GM23338 (cell line): ENCODE measurements around the gene ZFHX3. TPM values are rescaled to one million over a fixed set of nuclear protein-coding genes. Genes with fewer than 3 reads are reported as not detected.

ENCODE experiments used
- ATAC-seq: fragments of 200-7000 bp; cut with Tn5 transposase; 3 replicates; pipeline ENCODE4 v1.9.1; 2020
- DNase-seq: peaks from one replicate; pipeline ENCODE4 v3.0.0-alpha.2; 2015; ENCODE audit warnings: low spot score
- H2AFZ ChIP-seq: fragments of 200-600 bp; sonication (generic); 2 replicates; pipeline ENCODE4 v1.8.0; 2016; ENCODE audit warnings: antibody characterized with exemption, mild to moderate bottlenecking, moderate library complexity
- H3F3A ChIP-seq: fragments of 200-600 bp; sonication (generic); replicated peaks from 2 replicates; pipeline ENCODE4 v1.8.0; 2017; ENCODE audit warnings: antibody characterized with exemption, mixed run types, low read depth
- H3K27ac ChIP-seq: fragments of 200-600 bp; sonication (generic); 2 replicates; pipeline ENCODE4 v1.6.1; 2016; ENCODE audit warnings: low read depth
- H3K27me3 ChIP-seq: fragments of 200-600 bp; sonication (generic); 2 replicates; pipeline ENCODE4 v1.8.0; 2016; ENCODE audit warnings: mild to moderate bottlenecking, mixed run types, moderate library complexity; ENCODE audit not compliant: insufficient read depth
- H3K36me3 ChIP-seq: fragments of 200-600 bp; sonication (generic); 2 replicates; pipeline ENCODE4 v1.8.0; 2016; ENCODE audit warnings: mild to moderate bottlenecking; ENCODE audit not compliant: insufficient read depth
- H3K4me1 ChIP-seq: fragments of 200-600 bp; sonication (generic); 2 replicates; pipeline ENCODE4 v1.8.0; 2016; ENCODE audit warnings: mild to moderate bottlenecking, moderate library complexity; ENCODE audit not compliant: insufficient read depth
- H3K4me2 ChIP-seq: fragments of 200-600 bp; sonication (generic); 2 replicates; pipeline ENCODE4 v1.7.1; 2017; ENCODE audit warnings: mixed run types
- H3K4me3 ChIP-seq: fragments of 200-600 bp; sonication (generic); 2 replicates; pipeline ENCODE4 v1.6.1; 2016; ENCODE audit warnings: mixed run types
- H3K79me2 ChIP-seq: fragments of 200-600 bp; sonication (generic); replicated peaks from 2 replicates; pipeline ENCODE4 v1.8.0; 2017; ENCODE audit warnings: mild to moderate bottlenecking; ENCODE audit not compliant: insufficient read depth
- H3K9me2 ChIP-seq: fragments of 200-600 bp; sonication (generic); 2 replicates; pipeline ENCODE4 v1.8.0; 2017; ENCODE audit not compliant: insufficient read depth
- H4K20me1 ChIP-seq: fragments of 200-600 bp; sonication (generic); replicated peaks from 2 replicates; pipeline ENCODE4 v1.8.0; 2017; ENCODE audit warnings: mild to moderate bottlenecking; ENCODE audit not compliant: insufficient read depth
- H3K27ac Mint-ChIP-seq: 2 replicates; pipeline ENCODE4 v1.8.0; 2020; ENCODE audit warnings: inconsistent platforms, mild to moderate bottlenecking, moderate library complexity, mixed read lengths
- H3K27me3 Mint-ChIP-seq: 3 replicates; pipeline ENCODE4 v1.8.0; 2022; ENCODE audit warnings: low read depth, mild to moderate bottlenecking, moderate library complexity, mixed read lengths, inconsistent platforms; ENCODE audit not compliant: insufficient read depth, poor library complexity
- H3K36me3 Mint-ChIP-seq: 3 replicates; pipeline ENCODE4 v1.8.0; 2021; ENCODE audit warnings: low read depth, mild to moderate bottlenecking, inconsistent platforms, moderate library complexity, mixed read lengths
- H3K4me1 Mint-ChIP-seq: 3 replicates; pipeline ENCODE4 v1.8.0; 2020; ENCODE audit warnings: mild to moderate bottlenecking, inconsistent platforms, mixed read lengths
- H3K4me3 Mint-ChIP-seq: 3 replicates; pipeline ENCODE4 v1.8.0; 2021; ENCODE audit warnings: moderate library complexity, mild to moderate bottlenecking, inconsistent platforms, mixed read lengths
- H3K9me3 Mint-ChIP-seq: 3 replicates; pipeline ENCODE4 v1.8.0; 2020; ENCODE audit warnings: moderate library complexity, mild to moderate bottlenecking, inconsistent platforms, mixed read lengths
- CREB1 ChIP-seq: fragments of 250-450 bp; sonication (Bioruptor Pico); IDR thresholded peaks from 2 replicates; pipeline ENCODE4 v1.5.0; 2020; ENCODE audit warnings: low read depth, mild to moderate bottlenecking, moderate library complexity
- EZH2 ChIP-seq: fragments of 200-600 bp; sonication (generic); IDR thresholded peaks from one replicate; pipeline ENCODE4 v1.8.0; 2017; ENCODE audit warnings: antibody characterized with exemption, mild to moderate bottlenecking, low read depth; ENCODE audit not compliant: unreplicated experiment
- EZH2phosphoT487 ChIP-seq: fragments of 200-600 bp; sonication (generic); IDR thresholded peaks from one replicate; pipeline ENCODE4 v1.8.1; 2018; ENCODE audit warnings: antibody characterized with exemption; ENCODE audit not compliant: unreplicated experiment
- JUNB ChIP-seq: IDR thresholded peaks from one replicate; pipeline ENCODE4 v1.6.1; 2016; ENCODE audit warnings: antibody characterized with exemption; ENCODE audit not compliant: unreplicated experiment
- NANOG ChIP-seq: IDR thresholded peaks from 2 replicates; pipeline ENCODE4 v1.6.1; 2016; ENCODE audit warnings: antibody characterized with exemption, borderline replicate concordance
- POLR2AphosphoS5 ChIP-seq: IDR thresholded peaks from 2 replicates; pipeline ENCODE4 v1.6.1; 2016; ENCODE audit warnings: antibody characterized with exemption, low read depth
- STAT1 ChIP-seq: IDR thresholded peaks from one replicate; pipeline ENCODE4 v1.6.1; 2016; ENCODE audit warnings: antibody characterized with exemption; ENCODE audit not compliant: unreplicated experiment
- ZNF114 ChIP-seq: fragments of 250-450 bp; sonication (Bioruptor Pico); IDR thresholded peaks from 2 replicates; pipeline ENCODE4 v1.5.0; 2020; ENCODE audit warnings: mild to moderate bottlenecking, moderate library complexity
- ZNF331 ChIP-seq: fragments of 250-450 bp; sonication (Bioruptor Pico); IDR thresholded peaks from 2 replicates; pipeline ENCODE4 v1.5.0; 2020; ENCODE audit warnings: low read depth, mild to moderate bottlenecking, moderate library complexity
- polyA plus RNA-seq: library from polyadenylated mRNA; unstranded; fragments of >200 nt; fragmentation: Nextera tagmentation; extraction: Ambion mirVana; gene quantifications from 2 replicates; pipeline ENCODE4 v1.2.1, GENCODE V29; 2016
- total RNA-seq: library from RNA; depleted of rRNA; stranded (reverse); fragments of >200 nt; shearing (Covaris generic); gene quantifications from 2 replicates; pipeline ENCODE4 v1.2.3, GENCODE V29; 2014
- TF ChIP-seq, protein P1 (sequence below): IDR thresholded peaks from 2 replicates; pipeline ENCODE4 v1.6.1; 2016; ENCODE audit warnings: antibody characterized with exemption
- TF ChIP-seq, protein P2 (sequence below): IDR thresholded peaks from one replicate; pipeline ENCODE4 v1.6.1; 2018; ENCODE audit warnings: antibody characterized with exemption; ENCODE audit not compliant: unreplicated experiment
- TF ChIP-seq, protein P3 (sequence below): fragments of 250-450 bp; sonication (Bioruptor Pico); IDR thresholded peaks from 2 replicates; pipeline ENCODE4 v1.5.0; 2020; ENCODE audit warnings: mild to moderate bottlenecking, moderate library complexity
- TF ChIP-seq, protein P4 (sequence below), 2 experiments: fragments of 200-600 bp in 1 of 2; sonication (generic) in 1 of 2; conservative IDR thresholded peaks; 2 replicates each; pipeline versions ENCODE4 v1.5.1 to v1.6.1; 2016 to 2017; ENCODE audit warnings: antibody characterized with exemption in 2 of 2, low read depth in 2 of 2, mild to moderate bottlenecking in 2 of 2, moderate library complexity in 1 of 2

The ZFHX3 gene
- total and polyA plus RNA-seq, 2 experiments from 2014 or later = 1.0 to 1.5 TPM

DNA sequence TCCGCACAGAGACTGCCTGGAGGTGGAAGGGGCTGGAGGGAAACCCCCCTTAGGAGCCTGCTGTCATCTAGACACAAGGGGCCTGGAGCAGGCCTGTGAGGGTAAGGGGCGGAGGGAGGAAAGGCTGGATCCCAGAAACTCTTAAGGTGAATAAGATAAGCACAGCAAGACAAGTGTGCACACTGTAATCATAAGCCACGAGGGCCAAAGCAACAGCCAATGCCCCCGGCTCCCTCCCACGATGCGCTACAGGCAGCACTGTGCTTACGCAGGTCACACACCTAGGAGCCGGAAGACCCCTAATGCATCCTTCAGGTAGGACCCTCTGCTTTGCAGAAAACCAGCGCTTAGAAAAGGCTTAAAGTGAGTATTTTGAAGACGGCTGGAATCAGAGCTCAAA, 24.6 kb downstream of the ZFHX3 start:
- no peak overlapping the region for H2AFZ ChIP-seq
- H3K4me3 ChIP-seq = no peak overlapping the region
- no peaks in the 10 kb centered on the region for H3K36me3 ChIP-seq
- H3F3A ChIP-seq = no peaks in the 10 kb centered on the region
- Mint-ChIP-seq H3K4me3 (no peak overlapping the region), H3K4me1 (peaks cover 9% of the 10 kb centered on the region; the same call in 1 of the 3 replicates), H3K27ac (no peak overlapping the region), H3K27me3 (peaks cover 54% of the 10 kb centered on the region), H3K36me3 (no peaks in the 10 kb centered on the region), H3K9me3 (no peaks in the 10 kb centered on the region)
- H3K9me2 ChIP-seq = 0 out of 2 replicates have a peak, but pooled peaks cover 3% of the 10 kb centered on the region
- H3K27me3 ChIP-seq = peaks cover 50% of the 10 kb centered on the region
- DNase-seq (no peak), ATAC-seq (no peak)
- TF ChIP-seq EZH2phosphoT487 (no peak), JUNB (no peak), CREB1 (CRISPR knock-in tag) (no peak), NANOG (no peak), EZH2 (no peak), ZNF331 (CRISPR knock-in tag) (no peak), STAT1 (no peak), POLR2AphosphoS5 (no peak), ZNF114 (no peak)
- TF ChIP-seq, protein P1, sequence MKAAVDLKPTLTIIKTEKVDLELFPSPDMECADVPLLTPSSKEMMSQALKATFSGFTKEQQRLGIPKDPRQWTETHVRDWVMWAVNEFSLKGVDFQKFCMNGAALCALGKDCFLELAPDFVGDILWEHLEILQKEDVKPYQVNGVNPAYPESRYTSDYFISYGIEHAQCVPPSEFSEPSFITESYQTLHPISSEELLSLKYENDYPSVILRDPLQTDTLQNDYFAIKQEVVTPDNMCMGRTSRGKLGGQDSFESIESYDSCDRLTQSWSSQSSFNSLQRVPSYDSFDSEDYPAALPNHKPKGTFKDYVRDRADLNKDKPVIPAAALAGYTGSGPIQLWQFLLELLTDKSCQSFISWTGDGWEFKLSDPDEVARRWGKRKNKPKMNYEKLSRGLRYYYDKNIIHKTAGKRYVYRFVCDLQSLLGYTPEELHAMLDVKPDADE = no peak
- TF ChIP-seq, protein P2, sequence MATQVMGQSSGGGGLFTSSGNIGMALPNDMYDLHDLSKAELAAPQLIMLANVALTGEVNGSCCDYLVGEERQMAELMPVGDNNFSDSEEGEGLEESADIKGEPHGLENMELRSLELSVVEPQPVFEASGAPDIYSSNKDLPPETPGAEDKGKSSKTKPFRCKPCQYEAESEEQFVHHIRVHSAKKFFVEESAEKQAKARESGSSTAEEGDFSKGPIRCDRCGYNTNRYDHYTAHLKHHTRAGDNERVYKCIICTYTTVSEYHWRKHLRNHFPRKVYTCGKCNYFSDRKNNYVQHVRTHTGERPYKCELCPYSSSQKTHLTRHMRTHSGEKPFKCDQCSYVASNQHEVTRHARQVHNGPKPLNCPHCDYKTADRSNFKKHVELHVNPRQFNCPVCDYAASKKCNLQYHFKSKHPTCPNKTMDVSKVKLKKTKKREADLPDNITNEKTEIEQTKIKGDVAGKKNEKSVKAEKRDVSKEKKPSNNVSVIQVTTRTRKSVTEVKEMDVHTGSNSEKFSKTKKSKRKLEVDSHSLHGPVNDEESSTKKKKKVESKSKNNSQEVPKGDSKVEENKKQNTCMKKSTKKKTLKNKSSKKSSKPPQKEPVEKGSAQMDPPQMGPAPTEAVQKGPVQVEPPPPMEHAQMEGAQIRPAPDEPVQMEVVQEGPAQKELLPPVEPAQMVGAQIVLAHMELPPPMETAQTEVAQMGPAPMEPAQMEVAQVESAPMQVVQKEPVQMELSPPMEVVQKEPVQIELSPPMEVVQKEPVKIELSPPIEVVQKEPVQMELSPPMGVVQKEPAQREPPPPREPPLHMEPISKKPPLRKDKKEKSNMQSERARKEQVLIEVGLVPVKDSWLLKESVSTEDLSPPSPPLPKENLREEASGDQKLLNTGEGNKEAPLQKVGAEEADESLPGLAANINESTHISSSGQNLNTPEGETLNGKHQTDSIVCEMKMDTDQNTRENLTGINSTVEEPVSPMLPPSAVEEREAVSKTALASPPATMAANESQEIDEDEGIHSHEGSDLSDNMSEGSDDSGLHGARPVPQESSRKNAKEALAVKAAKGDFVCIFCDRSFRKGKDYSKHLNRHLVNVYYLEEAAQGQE = no peak
- TF ChIP-seq, protein P3, sequence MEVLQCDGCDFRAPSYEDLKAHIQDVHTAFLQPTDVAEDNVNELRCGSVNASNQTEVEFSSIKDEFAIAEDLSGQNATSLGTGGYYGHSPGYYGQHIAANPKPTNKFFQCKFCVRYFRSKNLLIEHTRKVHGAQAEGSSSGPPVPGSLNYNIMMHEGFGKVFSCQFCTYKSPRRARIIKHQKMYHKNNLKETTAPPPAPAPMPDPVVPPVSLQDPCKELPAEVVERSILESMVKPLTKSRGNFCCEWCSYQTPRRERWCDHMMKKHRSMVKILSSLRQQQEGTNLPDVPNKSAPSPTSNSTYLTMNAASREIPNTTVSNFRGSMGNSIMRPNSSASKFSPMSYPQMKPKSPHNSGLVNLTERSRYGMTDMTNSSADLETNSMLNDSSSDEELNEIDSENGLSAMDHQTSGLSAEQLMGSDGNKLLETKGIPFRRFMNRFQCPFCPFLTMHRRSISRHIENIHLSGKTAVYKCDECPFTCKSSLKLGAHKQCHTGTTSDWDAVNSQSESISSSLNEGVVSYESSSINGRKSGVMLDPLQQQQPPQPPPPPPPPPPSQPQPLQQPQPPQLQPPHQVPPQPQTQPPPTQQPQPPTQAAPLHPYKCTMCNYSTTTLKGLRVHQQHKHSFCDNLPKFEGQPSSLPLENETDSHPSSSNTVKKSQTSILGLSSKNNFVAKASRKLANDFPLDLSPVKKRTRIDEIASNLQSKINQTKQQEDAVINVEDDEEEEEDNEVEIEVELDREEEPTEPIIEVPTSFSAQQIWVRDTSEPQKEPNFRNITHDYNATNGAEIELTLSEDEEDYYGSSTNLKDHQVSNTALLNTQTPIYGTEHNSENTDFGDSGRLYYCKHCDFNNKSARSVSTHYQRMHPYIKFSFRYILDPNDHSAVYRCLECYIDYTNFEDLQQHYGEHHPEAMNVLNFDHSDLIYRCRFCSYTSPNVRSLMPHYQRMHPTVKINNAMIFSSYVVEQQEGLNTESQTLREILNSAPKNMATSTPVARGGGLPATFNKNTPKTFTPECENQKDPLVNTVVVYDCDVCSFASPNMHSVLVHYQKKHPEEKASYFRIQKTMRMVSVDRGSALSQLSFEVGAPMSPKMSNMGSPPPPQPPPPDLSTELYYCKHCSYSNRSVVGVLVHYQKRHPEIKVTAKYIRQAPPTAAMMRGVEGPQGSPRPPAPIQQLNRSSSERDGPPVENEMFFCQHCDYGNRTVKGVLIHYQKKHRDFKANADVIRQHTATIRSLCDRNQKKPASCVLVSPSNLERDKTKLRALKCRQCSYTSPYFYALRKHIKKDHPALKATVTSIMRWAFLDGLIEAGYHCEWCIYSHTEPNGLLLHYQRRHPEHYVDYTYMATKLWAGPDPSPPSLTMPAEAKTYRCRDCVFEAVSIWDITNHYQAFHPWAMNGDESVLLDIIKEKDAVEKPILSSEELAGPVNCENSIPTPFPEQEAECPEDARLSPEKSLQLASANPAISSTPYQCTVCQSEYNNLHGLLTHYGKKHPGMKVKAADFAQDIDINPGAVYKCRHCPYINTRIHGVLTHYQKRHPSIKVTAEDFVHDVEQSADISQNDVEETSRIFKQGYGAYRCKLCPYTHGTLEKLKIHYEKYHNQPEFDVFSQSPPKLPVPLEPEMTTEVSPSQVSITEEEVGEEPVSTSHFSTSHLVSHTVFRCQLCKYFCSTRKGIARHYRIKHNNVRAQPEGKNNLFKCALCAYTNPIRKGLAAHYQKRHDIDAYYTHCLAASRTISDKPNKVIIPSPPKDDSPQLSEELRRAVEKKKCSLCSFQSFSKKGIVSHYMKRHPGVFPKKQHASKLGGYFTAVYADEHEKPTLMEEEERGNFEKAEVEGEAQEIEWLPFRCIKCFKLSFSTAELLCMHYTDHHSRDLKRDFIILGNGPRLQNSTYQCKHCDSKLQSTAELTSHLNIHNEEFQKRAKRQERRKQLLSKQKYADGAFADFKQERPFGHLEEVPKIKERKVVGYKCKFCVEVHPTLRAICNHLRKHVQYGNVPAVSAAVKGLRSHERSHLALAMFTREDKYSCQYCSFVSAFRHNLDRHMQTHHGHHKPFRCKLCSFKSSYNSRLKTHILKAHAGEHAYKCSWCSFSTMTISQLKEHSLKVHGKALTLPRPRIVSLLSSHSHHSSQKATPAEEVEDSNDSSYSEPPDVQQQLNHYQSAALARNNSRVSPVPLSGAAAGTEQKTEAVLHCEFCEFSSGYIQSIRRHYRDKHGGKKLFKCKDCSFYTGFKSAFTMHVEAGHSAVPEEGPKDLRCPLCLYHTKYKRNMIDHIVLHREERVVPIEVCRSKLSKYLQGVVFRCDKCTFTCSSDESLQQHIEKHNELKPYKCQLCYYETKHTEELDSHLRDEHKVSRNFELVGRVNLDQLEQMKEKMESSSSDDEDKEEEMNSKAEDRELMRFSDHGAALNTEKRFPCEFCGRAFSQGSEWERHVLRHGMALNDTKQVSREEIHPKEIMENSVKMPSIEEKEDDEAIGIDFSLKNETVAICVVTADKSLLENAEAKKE (CRISPR knock-in tag) = no peak
- TF ChIP-seq, protein P4, sequence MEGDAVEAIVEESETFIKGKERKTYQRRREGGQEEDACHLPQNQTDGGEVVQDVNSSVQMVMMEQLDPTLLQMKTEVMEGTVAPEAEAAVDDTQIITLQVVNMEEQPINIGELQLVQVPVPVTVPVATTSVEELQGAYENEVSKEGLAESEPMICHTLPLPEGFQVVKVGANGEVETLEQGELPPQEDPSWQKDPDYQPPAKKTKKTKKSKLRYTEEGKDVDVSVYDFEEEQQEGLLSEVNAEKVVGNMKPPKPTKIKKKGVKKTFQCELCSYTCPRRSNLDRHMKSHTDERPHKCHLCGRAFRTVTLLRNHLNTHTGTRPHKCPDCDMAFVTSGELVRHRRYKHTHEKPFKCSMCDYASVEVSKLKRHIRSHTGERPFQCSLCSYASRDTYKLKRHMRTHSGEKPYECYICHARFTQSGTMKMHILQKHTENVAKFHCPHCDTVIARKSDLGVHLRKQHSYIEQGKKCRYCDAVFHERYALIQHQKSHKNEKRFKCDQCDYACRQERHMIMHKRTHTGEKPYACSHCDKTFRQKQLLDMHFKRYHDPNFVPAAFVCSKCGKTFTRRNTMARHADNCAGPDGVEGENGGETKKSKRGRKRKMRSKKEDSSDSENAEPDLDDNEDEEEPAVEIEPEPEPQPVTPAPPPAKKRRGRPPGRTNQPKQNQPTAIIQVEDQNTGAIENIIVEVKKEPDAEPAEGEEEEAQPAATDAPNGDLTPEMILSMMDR (conservative IDR thresholded peaks at IDR 0.05; ENCODE audit: low read depth in 2 of 2) = no peak
- H3K79me2 ChIP-seq = no peaks in the 10 kb centered on the region
- no peak overlapping the region for H3K4me2 ChIP-seq
- H3K4me1 ChIP-seq = 0 out of 2 replicates have a peak, but pooled peaks cover 6% of the 10 kb centered on the region
- no peaks in the 10 kb centered on the region for H4K20me1 ChIP-seq
- H3K27ac ChIP-seq = no peak overlapping the region
